Lung (tissue), 12 donors: ENCODE measurements around the gene BIN1. TPM values are rescaled to one million over a fixed set of nuclear protein-coding genes. Genes with fewer than 3 reads are reported as not detected.

ENCODE experiments used
- ATAC-seq: fragments of 200-7000 bp; cut with Tn5 transposase; one replicate; pipeline ENCODE4 v1.9.1; 2020; ENCODE audit warnings: moderate number of reproducible peaks; ENCODE audit not compliant: insufficient read depth, low FRiP score
- DNase-seq, 3 donors: peaks; one replicate each; pipeline ENCODE4 v3.0.0-alpha.2; 2013 to 2017
- H3K27ac ChIP-seq, 2 donors: one replicate each; pipeline ENCODE4 v1.5.1; 2013; ENCODE audit warnings: mild to moderate bottlenecking in 2 of 2, moderate library complexity in 2 of 2, control low read depth in 1 of 2, inconsistent platforms in 1 of 2, low read depth in 1 of 2, low read length in 1 of 2
- H3K27me3 ChIP-seq, 3 donors: one replicate each; pipeline ENCODE4 v1.5.1; 2013; ENCODE audit warnings: low read length in 2 of 3; ENCODE audit not compliant: control insufficient read depth in 3 of 3, insufficient read depth in 3 of 3
- H3K36me3 ChIP-seq, 4 donors: one replicate each; pipeline ENCODE4 v1.5.1; 2013; ENCODE audit warnings: low read length in 4 of 4, mild to moderate bottlenecking in 1 of 4, moderate library complexity in 1 of 4; ENCODE audit not compliant: control insufficient read depth in 4 of 4, insufficient read depth in 4 of 4
- H3K4me1 ChIP-seq, 5 donors: one replicate each; pipeline ENCODE4 v1.5.1; 2013; ENCODE audit warnings: low read length in 5 of 5, mild to moderate bottlenecking in 2 of 5, moderate library complexity in 1 of 5; ENCODE audit not compliant: control insufficient read depth in 5 of 5, insufficient read depth in 5 of 5
- H3K4me3 ChIP-seq: one replicate; pipeline ENCODE4 v1.5.1; 2013; ENCODE audit warnings: mild to moderate bottlenecking, control low read depth, moderate library complexity
- H3K9ac ChIP-seq, 2 donors: one replicate each; pipeline ENCODE4 v1.5.1; 2013; ENCODE audit warnings: low read length in 2 of 2, control low read depth in 1 of 2; ENCODE audit not compliant: insufficient read depth in 1 of 2
- H3K9me3 ChIP-seq, 4 donors: one replicate each; pipeline ENCODE4 v1.5.1; 2013; ENCODE audit warnings: low read length in 3 of 4, mild to moderate bottlenecking in 1 of 4, moderate library complexity in 1 of 4; ENCODE audit not compliant: control insufficient read depth in 4 of 4, insufficient read depth in 3 of 4
- WGBS, 2 donors: extraction: QIAGEN DNeasy Blood & Tissue Kit; methylation state at CpG; one replicate each; pipeline ENCODE4 v1.1.7; 2013; 5-methylcytosine and 5-hydroxymethylcytosine counted together
- polyA plus RNA-seq, 2 donors: library from polyadenylated mRNA; stranded (reverse); fragments of 200-250 nt; gene quantifications; one replicate each; pipeline ENCODE4 v1.2.1, GENCODE V29; 2013
- total RNA-seq, 2 donors: library from RNA; depleted of rRNA in 1 of 2; stranded (reverse); fragments of >200 nt in 1 of 2; gene quantifications; one replicate each; pipeline ENCODE4 v1.2.1, GENCODE V29; 2014 to 2021
- TF ChIP-seq, protein P1 (sequence below): IDR thresholded peaks from 2 replicates; pipeline ENCODE4 v1.5.1; 2012; ENCODE audit warnings: mild to moderate bottlenecking; ENCODE audit errors: control extremely low read depth, extremely low read depth
- donor health status: control.
- donor health status: control.
- donor health status: Bipolar disorder and iron deficiency.
- donor health status: healthy.
- donor health status: DM: yes; HTN: yes; CAD: no.

Gene BIN1
- total and polyA plus RNA-seq, 4 donors, result 28.8 to 41.7 (median 36.2) TPM

DNA sequence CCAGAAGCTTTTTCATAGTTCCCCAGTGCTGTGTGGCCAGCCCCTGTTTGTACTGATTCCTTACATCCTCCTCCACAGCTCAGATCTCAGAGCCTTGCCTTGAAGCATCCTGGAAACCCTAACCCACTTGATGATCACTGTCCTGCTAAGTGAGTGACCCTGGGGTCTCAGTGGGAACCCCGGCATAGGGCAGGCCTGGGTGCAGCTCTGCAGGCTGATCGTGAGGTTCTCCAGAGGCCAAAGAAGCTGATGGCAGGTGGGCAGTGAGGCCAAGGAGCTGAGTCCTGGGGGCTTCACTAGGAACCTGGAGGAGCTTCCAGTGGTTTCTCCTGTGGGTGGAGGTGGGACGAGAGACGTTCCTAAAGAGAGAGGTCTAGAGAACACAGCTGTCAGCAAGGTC is 47.4 kb upstream of the BIN1 start:
- Histone ChIP-seq H3K4me1 (peaks cover 0 to 45% (median 13%) of the 10 kb centered on the region in 5 donors), H3K4me3 (no peak overlapping the region), H3K9me3 (peaks cover 0 to 5% (median 0%) of the 10 kb centered on the region in 4 donors), H3K27ac (no peak overlapping the region), H3K9ac (no peak overlapping the region), H3K27me3 (no peaks in the 10 kb centered on the region), H3K36me3 (no peaks in the 10 kb centered on the region)
- ATAC-seq, result no peak
- no peak for DNase-seq
- WGBS, 2 donors, result 90% methylated on average over 4 of the region's 4 CpGs
- TF ChIP-seq, protein P1, sequence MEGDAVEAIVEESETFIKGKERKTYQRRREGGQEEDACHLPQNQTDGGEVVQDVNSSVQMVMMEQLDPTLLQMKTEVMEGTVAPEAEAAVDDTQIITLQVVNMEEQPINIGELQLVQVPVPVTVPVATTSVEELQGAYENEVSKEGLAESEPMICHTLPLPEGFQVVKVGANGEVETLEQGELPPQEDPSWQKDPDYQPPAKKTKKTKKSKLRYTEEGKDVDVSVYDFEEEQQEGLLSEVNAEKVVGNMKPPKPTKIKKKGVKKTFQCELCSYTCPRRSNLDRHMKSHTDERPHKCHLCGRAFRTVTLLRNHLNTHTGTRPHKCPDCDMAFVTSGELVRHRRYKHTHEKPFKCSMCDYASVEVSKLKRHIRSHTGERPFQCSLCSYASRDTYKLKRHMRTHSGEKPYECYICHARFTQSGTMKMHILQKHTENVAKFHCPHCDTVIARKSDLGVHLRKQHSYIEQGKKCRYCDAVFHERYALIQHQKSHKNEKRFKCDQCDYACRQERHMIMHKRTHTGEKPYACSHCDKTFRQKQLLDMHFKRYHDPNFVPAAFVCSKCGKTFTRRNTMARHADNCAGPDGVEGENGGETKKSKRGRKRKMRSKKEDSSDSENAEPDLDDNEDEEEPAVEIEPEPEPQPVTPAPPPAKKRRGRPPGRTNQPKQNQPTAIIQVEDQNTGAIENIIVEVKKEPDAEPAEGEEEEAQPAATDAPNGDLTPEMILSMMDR, result no peak

DNA sequence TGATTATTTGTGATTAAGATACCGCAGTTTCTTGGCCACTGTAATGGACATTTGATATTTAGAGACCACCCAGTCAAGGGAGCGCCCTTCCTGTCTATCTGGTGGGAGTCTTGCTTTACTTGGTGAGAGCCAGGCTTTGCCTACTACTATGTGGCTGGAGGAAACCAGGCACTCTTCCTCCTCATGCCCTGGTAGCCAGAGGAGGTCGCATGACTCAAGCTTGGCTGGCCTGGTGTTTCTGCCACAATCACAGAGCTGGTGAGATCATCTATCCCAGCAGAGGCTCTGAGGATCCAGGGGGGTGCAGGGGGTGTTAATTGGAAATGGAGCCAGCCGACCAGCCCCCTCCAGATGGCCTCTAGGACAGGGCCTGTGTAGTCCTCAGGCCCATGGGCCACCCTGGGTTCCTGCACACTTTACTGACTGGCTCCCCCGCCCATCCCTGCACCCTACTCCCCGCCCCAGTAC is 46.8 kb upstream of the BIN1 start:
- no peak overlapping the region for H3K27ac ChIP-seq
- 89 to 92% methylated on average over 6 of the region's 6 CpGs for WGBS, 2 donors
- peaks cover 0 to 45% (median 13%) of the 10 kb centered on the region in 5 donors for H3K4me1 ChIP-seq
- H3K36me3 ChIP-seq, result no peaks in the 10 kb centered on the region
- ATAC-seq (no peak), DNase-seq (peak in 1 of 3 donors; percentile 51)
- no peak overlapping the region for H3K4me3 ChIP-seq
- peaks cover 0 to 5% (median 0%) of the 10 kb centered on the region in 4 donors for H3K9me3 ChIP-seq
- TF ChIP-seq, protein P1, result no peak
- H3K9ac ChIP-seq, result no peak overlapping the region
- no peaks in the 10 kb centered on the region for H3K27me3 ChIP-seq

DNA sequence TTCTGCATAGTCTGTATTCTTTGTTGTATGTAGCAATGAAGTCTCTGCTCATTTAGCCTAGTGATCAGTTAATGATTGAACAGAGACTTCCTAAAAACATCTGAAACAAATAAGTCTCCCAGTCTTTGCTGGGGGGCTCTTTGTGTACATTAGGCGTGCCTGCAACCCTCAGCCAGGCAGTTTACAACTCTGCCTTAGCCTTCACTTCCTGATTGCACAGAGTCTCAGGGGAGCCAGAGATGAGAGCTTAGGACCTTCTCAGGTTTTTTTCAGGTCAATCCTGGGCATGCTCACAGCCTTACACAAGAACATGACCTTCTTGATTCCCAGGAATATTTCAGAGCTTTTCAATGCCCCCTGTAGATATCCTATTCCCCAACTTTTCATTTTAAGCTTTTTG is 44.0 kb upstream of the BIN1 start:
- Histone ChIP-seq H3K27me3 (no peaks in the 10 kb centered on the region), H3K9ac (no peak overlapping the region), H3K4me3 (no peak overlapping the region), H3K36me3 (no peaks in the 10 kb centered on the region), H3K9me3 (peaks cover 0 to 5% (median 0%) of the 10 kb centered on the region in 4 donors), H3K27ac (no peak overlapping the region), H3K4me1 (peaks cover 0 to 29% (median 13%) of the 10 kb centered on the region in 5 donors)
- DNase-seq, result no peak
- TF ChIP-seq, protein P1, result no peak
- WGBS, 2 donors, result 87 to 95% methylated on average over 1 of the region's 1 CpG
- no peak for ATAC-seq

DNA sequence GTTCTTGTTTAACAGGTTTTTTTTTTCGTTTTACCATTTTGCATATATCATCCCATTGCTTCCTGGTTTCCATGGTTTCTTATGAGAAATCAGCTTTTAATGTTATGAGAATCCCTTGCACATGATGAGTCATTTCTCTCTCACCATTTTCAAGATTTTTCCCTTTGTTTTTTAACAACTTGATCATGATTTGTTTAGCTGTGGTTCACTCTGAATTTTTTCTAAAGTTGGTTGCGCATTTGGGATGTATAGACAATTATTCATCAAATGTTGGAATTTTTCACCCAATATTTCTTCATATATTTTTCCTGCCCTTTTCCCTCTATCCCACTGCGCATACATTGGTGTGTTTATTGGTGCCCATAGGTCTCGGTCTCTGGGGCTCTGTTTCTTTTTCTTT is 42.4 kb upstream of the BIN1 start:
- no peak overlapping the region for H3K9ac ChIP-seq
- no peaks in the 10 kb centered on the region for H3K27me3 ChIP-seq
- 91 to 92% methylated on average over 4 of the region's 4 CpGs for WGBS, 2 donors
- ATAC-seq (no peak), DNase-seq (no peak)
- TF ChIP-seq, protein P1, result no peak
- H3K36me3 ChIP-seq, result no peaks in the 10 kb centered on the region
- peaks cover 0 to 5% (median 0%) of the 10 kb centered on the region in 4 donors for H3K9me3 ChIP-seq
- H3K27ac ChIP-seq, result no peak overlapping the region
- peaks cover 0 to 13% (median 6%) of the 10 kb centered on the region in 5 donors for H3K4me1 ChIP-seq
- no peak overlapping the region for H3K4me3 ChIP-seq
